NCI-H2081 (cell line): ENCODE data around the gene SCN4B.
"Not testable (repeated sequence)": the region's sequence is repeated elsewhere in the genome, so short reads cannot be mapped to it uniquely, and the experiment has no call there.

ENCODE experiments used
- DNase-seq, 2 experiments: peaks; one replicate each; lab custom pipeline; 2025; lab: John Stamatoyannopoulos, UW

Gene SCN4B, protein sequence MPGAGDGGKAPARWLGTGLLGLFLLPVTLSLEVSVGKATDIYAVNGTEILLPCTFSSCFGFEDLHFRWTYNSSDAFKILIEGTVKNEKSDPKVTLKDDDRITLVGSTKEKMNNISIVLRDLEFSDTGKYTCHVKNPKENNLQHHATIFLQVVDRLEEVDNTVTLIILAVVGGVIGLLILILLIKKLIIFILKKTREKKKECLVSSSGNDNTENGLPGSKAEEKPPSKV

DNA sequence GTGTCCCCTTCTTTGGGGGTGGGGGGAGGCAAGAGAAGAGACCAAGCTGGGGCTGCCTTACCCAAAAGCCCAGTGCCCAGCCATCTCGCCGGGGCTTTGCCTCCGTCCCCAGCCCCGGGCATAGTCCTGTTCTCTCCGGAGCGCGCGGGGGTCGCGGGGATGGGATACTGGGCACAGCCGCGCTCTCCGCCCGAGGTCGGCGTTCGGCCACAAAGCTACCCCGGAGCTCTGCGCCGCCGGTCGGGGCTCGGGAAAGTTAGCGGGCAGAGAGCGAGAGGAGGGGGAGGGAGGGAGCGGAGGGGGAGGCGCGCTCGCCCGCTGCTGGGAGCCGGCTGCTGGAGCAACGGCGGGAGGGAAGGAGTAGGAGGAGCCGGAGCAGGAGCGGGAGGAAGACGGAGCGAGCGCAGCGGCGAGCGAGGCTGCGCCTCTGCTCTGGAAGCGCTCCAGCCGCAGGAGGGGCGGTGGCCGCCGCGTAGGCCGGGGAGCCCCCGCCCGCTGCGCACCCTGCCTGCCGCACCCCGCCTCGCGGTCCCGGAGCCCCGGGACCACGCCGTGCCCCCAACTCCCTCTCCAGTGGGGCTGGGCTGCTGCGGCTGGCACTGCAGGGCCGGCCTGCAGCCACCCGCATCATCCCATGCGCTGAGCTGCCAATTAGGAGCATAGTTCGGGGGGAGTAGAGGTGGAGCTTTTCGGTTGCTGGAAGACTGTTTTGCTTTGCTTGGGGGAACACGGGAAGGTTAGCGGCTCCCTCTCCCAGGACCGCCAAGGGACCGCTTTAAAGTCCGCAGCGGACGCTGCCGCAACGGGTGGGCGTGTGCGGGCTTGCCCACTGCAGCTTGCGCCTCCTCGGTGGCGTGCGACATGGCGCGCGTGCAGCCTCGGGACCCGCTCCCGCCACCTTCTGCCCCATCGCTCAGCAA, at the start of gene SCN4B:
Gene SCN4B (minus strand): TSS at position 272 of the 920 bp plus-strand sequence. CDS start 150 bp downstream, at position 122.
- peak; percentile 58 to 68 for DNase-seq

DNA sequence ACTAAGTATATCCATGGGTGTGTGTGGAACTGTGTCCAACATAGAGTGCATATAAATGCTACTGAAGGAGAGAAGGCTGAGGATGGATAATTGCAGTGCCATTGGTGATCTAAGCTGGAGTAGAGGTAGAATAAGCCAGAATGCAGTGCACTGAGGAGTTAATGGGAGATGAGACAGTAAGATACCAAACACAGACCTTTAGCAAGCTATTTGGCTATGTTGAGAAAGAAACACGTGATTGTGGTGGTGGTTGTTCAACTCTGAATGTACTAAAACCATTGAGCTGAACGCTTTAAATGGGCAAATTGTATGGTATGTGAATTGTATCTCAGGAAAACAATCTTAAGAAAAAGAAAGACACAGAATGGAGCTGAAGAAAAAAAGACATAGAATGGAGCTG, 49.3 kb upstream of the SCN4B start:
- DNase-seq: no peak

DNA sequence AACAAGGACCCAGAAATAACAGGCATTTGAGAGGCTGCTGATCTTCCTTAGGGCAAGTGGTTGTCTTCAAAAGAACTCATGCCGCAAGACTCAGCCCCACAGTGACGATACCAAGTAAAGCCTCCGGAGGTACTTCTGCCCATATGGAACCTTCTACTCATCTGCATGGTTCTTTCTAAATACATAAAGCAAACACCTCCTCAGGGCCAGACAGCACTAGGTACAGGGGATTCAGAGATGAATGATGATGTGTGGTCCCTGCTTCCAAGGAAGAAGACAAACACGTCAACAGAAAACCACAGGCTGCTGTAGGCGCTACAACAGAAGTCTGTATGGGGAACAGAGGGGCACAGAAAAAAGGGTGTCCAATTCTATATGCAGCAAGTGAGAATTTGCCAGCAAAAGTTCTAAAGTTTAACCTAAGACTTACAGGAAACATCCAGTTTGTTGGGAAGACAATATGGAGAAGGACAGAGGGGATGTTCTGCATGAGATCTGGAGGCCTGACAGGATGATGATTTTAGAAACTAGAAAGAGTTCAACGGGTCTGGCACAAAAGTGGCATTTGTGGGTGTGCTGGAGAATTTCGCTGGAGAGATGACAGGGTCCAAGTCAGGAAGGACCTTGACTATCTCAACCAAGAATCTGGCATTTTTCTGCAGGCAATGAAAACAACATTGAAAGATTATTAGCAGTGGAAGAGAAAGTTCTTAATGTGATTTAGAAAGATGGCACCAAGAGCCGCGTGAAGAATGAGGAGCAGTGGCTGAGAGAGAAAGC, 48.5 kb upstream of the SCN4B start:
- no peak for DNase-seq

DNA sequence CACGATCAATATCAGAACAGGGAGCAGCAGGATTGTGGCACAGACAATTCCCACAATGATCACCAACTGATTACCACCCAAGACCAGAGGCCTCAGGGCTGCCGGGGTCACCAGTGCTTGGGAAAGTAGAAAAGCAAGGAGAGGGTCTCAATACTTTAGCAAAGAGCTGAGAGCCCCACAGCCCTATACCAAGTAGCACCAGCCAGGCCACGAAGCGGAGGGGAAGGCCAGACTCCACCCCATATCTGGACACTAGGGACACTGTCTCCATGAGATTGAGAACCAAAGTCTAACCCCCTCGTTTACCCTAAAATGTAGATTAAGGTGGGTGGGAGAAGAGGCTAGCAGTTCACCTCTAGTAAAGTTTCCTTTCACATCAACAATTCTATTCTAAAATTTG, 47.9 kb upstream of the SCN4B start:
- no peak for DNase-seq

DNA sequence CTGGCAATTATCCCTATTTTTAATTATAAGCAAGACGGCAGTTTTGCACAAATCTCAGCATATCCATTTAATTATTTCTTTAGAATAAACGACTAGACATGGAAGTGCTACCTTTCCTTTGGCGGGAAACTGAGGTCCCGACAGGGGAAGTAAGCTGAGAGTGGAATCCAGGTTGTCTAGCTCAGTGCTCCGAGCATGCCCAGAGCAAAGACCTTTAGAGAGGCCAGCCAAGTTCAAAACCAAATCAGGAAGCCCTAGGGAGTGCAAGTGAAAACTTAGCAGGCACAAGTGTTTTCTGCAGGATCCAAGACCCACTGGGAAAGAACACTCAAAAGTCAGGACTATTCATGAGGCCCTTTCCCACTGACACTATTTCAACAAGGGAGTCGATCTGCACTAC, 46.5 kb upstream of the SCN4B start:
- DNase-seq: no peak

DNA sequence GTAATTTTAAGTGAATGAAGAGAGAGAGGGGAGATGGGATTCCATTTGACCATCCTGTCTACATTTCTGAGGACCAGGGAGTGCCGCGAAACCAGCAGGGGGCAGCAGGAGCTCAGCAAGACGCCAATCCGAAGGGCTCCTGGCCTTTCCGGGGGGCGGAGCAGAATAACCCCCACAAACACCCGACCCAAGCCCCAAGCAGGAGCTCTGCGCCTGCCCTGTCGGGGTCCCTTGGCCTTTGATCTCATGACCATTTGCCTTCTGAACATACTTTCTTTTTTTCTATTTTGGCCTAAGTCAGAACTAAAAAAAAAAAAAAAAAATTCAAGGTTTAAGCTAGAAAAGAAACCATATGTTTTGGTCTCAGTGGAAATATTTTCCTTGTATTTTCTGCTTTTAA, 45.7 kb upstream of the SCN4B start:
- peak; percentile 69 to 77 for DNase-seq

DNA sequence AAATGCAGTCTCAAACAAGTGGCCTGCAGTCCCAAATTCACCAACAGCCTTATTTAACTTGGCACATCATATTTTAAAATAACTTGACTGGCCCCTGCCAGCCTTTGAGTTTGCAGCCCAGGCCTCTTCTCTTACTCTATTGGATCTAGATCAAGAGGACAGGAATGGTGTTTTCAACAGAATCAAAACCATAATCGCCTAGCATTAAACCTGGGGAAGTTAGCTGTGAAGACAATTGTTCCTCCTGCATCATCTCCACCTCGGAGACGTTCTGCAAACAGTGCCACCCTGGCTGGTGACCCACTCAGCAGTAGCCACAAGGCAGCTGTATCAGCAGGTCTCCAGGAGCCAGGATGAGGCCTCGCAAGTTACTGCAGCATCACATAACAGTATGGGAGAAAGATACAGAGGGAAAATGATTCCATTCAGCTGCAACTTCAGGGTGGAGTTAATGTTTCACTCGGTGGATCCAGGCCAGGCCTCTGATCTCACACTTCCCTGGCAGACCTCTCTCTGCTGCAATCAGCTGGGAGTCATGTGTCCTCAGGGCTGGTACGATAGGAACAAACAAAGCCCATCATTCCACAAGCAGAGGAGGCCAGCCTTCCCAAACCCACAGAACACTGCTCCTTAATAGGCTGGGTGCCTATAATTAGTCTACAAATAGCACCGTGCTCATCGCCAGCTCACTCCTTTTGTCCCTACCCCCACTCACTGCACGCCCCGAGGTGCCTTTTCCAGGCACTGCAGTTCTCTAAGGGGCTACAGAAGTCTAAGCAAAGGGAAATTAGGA, 42.4 kb upstream of the SCN4B start:
- DNase-seq: peak; percentile 60 to 73

DNA sequence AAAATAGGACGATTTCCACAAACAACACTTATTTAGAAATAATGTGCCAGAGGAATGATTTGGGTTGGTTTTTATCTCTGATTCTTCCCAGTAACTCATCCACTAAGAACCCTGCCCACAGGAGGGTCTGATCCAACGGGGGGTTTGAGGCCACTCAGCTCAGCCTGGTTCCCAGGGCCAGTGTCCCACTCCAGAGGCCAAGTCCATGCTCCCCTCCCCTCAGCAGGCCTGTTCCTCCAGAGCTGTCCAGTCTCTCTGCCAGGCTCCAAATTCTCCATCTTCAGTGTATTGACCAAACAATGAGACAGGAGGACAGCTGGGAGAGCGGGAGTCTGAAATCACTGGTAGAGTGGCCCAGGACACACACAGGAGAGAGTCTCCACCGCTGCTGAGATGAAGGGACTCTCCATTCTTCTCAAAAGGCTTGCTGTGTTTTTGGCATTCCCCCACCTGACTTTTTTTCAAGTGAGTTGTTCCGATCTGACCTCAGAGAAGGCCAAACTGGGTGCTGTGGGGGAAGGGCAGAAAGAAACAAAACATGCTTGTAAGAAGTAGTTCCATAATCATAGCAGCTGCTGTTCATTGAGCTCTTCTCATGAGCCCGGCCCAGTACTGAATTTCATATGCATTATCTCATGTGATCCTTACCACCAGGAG, 41.4 kb upstream of the SCN4B start:
- no peak for DNase-seq

DNA sequence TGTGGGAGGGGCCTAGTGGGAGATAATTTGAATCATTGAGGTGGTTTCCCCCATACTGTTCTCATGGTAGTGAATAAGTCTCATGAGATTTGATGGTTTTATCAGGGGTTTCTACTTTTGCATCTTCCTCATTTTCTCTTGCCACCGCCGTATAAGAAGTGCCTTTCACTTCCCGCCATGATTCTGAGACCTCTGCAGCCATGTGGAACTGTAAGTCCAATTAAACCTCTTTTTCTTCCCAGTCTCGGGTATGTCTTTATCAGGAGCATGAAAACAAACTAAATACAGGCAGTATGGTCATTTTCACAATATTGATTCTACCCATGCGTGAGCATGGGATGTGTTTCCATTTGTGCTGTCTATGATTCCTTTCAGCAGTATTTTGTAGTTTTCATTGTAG, 40.2 kb upstream of the SCN4B start:
- DNase-seq: not testable (repeated sequence)

DNA sequence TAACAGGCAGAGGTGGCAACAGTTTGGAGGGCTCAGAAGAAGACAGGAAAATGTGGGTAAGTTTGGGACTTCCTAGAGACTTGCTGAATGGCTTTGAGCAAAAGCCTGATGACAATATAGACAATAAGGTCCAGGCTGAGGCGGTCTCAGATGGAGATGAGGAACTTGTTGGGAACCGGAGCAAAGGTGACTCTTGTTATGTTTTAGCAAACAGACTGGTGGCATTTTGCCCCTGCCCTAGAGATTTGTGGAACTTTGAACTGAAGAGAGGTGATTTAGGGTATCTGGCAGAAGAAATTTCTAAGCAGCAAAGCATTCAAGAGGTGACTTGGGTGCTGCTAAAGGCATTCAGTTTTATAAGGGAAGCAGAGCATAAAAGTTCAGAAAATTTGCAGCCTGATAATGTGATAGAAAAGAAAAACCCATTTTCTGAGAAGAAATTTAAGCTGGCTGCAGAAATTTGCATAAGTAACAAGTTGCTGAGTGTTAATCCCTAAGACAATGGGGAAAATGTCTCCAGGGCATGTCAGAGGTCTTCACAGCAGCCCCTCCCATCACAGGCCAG, 38.4 kb upstream of the SCN4B start:
- not testable (repeated sequence) for DNase-seq

DNA sequence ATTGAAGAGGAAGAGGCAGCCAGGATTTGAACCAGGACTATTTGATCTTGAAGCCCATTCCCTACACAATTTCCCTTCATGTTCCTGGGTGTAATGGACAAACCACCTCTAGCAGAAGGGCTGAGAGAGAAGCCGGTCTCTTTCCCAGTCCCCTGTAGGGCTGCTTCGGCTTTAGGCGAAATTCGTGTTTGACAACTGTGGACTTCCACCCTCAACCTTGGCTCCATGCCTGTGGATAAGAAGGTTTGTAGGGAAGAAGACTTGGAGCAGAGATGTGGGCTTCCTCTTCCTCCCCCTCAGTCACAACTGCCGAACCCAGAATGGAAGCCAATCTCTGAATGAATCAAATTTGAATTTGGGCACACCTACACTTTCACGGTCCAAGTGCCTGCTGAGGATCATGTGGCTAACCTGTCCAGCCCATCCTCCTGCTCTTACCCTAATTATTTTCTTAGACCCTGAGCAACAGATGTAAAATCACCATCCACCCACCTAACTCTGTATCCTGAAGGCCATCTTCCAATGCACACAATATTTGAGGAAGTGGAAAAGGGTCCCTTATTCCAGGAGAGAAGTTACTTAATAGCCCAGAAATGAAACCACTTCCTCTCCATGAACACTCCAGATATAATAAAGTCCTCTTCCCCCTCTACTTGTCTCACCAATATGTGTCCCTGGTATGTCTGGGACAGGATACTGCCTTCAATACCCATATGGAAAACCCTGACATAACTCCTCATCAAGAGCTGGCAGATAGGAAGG, 33.9 kb upstream of the SCN4B start:
- DNase-seq: no peak

DNA sequence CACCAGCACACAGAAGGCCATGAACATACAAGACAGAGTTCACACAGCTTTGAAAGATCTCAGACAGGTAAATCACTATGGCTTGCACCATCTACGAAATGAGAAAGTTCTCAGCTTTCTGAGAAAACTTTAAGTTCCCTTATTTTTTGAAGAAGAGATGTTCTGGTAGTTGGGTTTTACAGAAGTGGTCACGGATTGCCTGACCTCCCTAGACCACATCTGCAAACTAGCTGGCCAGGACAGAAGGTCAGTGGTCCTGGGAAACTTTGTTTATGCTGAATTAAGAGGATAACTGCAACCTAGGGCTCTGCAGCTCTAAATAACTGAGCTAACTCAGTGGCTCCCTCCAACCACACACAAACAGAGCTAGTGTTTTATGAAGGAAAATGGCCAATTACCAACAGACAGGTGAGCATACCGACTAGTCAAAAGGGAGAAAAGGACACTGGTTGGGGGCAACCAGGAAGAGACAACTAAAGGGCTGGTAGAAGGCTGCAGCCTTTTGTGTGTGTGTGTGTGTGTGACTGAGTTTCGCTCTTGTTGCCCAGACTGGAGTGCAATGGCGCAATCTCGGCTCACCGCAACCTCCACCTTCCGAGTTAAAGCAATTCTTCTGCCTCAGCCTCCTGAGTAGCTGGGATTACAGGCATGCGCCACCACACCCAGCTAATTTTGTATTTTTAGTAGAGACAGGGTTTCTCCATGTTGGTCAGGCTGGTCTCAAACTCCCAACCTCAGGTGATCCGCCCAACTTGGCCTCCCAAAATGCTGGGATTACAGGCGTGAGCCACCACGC, 32.4 kb upstream of the SCN4B start:
- DNase-seq: no peak

DNA sequence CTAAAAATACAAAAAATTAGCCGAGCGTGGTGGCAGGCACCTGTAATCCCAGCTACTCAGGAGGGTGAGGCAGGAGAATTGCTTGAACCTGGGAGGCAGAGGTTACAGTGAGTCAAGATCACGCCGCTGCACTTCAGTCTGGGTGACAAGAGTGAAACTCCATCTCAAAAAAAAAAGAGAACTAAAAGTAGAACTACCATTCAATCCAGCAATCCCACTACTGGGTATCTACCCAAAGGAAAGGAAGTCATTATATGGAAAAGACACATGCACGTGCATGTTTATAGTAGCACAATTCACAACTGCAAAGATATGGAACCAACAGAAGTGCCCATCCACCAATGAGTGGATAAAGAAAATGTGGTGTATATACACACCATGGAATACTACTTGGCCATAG, 31.1 kb upstream of the SCN4B start:
- DNase-seq: not testable (repeated sequence)

DNA sequence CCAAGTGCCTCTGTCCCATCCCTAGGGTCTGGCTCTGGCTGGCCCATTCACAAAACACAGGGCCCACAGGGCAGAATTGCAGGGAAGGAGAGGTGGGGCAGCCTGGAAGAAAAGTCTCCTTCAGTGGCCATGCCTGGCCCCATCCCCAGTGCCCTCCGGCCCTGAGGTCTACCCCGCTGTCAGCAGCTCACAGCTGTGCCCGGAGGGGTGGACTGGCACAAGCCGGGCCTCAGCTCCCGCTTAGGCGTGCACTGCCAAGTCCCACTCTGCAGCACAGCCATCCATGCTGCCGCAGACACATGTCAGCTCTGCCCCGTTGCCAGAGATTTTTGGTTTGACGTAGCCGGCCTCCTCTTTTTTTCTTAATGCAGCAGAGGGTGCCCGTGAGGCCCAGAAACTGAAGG, 27.7 kb upstream of the SCN4B start:
- no peak for DNase-seq

DNA sequence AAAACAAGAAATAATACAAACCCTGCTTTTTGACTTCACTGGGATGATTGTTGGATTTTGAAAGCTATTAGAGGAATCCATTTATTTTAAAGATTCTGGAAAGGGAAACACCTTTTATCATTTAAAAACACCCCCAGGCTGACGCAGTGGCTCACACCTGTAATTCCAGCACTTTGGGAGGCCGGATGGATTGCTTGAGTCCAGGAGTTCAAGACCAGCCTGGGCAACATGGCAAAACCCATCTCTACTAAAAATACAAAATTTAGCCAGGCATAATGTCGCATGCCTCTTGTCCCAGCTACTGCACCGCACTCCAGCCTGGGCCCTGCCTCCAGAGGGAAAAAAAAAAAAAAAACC, 24.1 kb upstream of the SCN4B start:
- DNase-seq: no peak

DNA sequence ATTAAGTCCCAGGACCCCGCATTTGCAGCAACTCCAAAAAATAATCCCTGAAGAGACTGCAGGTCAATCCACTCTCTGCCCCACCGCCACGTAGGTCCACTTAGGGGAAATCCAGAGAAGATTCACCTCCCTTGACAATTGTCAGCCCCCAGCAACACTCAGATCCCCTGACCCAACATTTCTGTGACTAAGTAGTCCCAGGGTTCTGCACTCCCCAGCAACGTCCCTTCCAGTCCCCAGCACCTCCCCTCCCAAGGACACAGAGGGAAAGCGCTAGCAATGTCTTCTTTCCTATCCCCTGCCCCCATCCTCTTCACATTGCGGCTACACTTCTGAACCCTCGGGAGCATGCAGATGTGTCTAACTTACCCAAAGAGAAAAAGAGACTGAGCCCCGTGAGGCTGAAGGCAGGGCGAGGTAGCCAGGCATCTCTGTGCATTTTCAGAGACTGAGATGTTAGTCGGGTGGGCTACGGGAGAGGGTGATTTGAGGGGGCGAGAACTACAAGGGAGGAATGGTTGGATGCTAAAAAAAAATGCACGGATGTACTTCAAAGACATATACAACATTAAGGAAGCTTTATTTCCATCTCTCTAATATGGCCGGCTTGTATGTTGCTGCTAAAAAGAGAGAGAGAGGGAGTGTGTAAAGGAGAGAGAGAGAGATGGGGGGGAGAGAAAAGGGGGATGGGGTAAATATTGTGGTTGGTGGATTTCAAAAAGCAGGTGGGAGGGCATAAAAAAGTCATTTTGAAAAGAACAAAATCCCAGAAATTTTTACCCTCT, 23.6 kb upstream of the SCN4B start, which contains the start of gene SCN2B:
Gene SCN2B (minus strand): TSS at position 647 of the 785 bp plus-strand sequence. CDS start 208 bp downstream, at position 439.
- no peak for DNase-seq

DNA sequence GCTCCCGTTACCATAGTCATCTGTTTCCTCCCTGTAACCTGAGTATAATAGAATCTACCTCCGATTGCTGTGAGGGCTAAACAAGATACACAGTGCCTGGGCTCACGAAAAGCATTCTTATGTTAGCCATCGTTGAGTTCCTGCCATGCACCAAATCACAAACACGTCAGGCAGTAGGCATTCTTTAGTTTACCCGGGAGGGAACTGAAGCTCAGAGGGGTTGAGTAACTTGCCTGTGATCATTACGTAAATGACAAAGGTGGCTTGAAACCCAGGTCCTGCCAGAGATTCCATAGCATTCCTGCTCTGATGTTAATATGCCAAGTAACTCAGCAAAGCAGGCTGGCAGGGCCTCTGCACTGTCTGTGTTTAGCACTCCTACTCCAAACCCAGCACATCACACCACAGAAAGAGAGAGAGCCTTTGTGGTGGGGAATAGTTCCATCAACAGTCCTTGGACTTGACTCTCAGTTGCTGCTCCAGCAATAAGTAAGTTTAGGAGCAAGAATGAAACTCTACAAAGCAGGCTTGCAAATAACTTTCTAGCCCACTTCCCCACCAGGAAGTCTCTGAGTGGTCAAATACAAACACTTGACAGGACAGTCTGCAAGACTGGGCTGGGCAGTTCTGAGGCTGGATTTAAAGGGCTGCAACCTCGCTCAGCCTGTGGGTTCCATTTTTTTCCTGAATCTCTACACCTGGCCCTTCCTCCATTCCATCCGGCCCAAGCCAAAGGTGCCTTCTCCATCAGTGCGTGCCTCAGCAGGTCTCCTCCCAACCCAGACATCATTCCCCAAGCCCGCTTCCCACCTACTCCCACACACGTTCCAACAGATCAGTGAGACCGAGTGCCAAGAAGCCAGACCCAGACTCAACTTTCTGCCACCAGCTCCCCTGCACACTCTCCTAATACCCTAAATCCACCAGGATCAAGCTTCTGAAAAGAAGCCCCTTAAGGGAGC, 22.7 kb upstream of the SCN4B start:
- DNase-seq: no peak
